Body of pancreas (tissue), 4 donors: ENCODE results near the gene AAGAB.

ENCODE experiments used
- CTCF ChIP-seq, 7 experiments: fragments of 450-650 bp in 4 of 7; fragments of 200-600 bp in 3 of 7; sonication (generic) in 3 of 7; IDR thresholded peaks; one replicate each; pipeline ENCODE4 v1.5.1; 2016 to 2019; ENCODE audit warnings: antibody characterized with exemption in 7 of 7
- POLR2A ChIP-seq, 3 donors: fragments of 450-650 bp; IDR thresholded peaks; one replicate each; pipeline ENCODE4 v1.6.1; 2016; ENCODE audit warnings: antibody characterized with exemption in 3 of 3, mild to moderate bottlenecking in 2 of 3

- no peak for TF ChIP-seq CTCF (IDR thresholded peaks at IDR 0.05)
- TF ChIP-seq POLR2A (IDR thresholded peaks at IDR 0.05): no peak
These were observed 39.4 kb downstream of the AAGAB start for GRCh38 chr15:67215102-67215501.
